Stimulated activated CD4-positive, alpha-beta T cell treated with anti-CD3 and anti-CD28 coated beads, TNF-alpha, amount 100 ng/mL, for 4 hours (primary cell): Measurements from ENCODE around the gene TBXAS1.

Source experiments
- DNase-seq, 3 experiments: peaks; one replicate each; pipeline ENCODE4 v3.0.0-alpha.2; 2020; ENCODE audit warnings: low read depth in 3 of 3

Gene TBXAS1

DNA sequence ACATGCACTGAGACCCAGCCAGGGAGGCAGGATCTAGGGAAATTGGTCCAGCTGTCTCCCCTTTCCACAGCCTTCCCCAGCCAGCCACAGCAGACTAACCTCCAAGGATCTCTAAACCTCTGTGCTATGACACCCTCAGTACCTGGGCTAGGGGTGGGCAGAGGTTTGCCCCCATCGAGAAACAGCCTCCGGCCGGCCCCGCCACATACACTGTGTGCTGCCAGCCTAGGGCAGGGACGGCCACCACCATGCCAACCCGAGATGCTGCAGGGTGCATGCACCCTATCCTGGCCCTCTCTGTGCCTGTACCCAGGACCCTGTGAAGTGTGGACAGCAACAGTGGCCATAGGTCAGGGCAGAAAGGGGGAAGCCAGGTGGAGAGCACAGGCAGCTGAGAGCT lies 175.6 kb downstream of the TBXAS1 start:
- DNase-seq = no peak

GRCh38 chr7:140005341-140005740 lies 176.3 kb downstream of the TBXAS1 start:
- DNase-seq = no peak

- DNase-seq = no peak
These were observed 176.9 kb downstream of the TBXAS1 start for GRCh38 chr7:140005754-140006503.

- no peak for DNase-seq
These were observed 177.5 kb downstream of the TBXAS1 start for GRCh38 chr7:140006600-140006999.

- no peak for DNase-seq
These were observed 178.1 kb downstream of the TBXAS1 start for GRCh38 chr7:140007051-140007690.

DNA sequence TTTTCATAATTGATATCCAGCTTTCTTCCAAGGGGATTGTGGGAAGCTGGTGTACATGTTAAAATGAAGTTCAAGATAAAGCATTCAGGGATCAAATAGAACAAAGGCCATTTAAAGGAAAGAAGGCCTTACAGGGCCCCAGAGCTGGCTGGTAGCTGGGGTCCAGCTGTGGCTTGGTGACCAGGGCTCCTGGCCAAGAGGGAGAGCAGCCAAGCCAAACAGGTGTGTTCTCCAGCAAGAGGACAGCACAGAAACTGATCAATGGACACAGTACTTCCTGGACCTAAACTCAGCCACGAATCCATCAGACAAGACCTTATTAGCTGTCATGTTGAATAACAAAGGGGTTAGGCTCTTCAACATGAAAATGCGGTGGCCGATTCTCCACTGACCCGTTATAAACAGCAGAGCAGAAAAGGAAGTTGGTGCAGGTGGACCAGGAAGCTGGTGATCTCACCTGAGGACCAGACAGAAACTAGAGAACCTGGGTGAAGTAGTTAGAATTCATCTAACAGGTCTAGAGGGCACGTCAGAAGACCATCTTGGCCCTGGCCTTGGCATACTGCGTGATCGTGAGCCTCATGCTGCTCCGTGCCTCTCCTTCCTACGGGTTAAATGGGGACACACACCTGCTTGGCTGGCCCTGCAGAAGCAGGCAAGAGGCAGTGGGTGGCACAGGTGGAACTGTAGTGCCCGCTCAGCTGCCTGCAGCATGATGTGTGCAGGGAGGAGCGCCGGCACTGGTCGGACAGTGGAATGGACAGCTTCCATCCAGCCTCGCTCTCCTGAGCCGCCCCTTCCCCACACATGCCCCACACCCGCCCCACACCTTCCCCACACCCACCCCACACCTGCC lies 179.9 kb downstream of the TBXAS1 start:
- no peak for DNase-seq

- no peak for DNase-seq
These were observed 180.7 kb downstream of the TBXAS1 start for GRCh38 chr7:140009735-140010134.

DNA sequence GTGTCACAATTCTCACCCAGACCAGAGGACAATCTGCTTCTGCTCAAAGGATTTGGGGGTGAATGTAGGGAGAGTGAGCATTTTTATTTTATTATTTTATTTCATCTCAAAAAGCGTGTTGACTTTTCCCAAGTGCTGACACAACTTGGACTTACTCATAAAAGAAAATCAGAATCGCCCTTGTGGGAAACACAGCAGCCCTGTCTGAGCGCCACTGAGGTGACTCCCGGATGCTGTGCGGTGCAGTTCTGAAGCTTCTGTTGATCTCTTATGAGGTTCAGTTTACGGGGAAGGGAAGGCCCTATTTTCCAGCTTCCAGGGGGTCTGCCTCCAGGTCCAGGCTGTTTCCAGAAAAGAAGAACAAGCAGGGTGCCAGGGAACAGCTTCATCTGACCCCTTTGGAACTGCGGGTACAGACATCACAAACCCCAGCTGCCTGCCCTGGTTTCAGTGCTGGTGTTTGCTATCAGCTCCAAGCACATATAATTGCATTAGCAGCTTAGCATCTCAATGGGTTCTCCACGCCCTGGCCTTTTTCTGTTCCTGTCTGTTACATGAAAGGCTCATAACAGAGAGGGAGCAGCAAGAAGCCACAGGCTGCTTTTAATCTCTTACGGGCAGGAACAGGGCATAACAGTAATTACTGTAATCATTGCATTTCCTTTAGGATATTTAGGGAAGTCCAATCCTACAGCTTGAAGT lies 181.3 kb downstream of the TBXAS1 start:
- no peak for DNase-seq

DNA sequence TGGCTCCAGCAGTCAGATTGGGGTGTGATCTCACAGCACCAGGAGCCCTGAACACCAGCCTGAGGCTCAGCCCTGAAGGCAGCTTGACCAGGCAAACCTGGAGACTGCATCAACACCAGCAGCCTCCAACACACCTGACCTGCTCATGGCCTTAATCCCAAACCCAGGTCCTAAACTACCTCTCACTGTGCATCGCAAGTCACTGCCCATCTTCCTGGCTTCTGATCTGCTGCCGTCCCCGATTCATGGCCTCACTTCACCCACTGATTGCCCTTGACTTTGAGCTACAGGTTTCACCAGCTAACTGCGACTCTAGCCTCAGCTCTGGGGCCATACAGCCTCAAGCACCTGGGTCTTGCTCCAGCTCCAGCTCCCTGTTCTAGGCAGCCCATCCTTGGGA lies 184.6 kb downstream of the TBXAS1 start:
- DNase-seq = no peak

DNA sequence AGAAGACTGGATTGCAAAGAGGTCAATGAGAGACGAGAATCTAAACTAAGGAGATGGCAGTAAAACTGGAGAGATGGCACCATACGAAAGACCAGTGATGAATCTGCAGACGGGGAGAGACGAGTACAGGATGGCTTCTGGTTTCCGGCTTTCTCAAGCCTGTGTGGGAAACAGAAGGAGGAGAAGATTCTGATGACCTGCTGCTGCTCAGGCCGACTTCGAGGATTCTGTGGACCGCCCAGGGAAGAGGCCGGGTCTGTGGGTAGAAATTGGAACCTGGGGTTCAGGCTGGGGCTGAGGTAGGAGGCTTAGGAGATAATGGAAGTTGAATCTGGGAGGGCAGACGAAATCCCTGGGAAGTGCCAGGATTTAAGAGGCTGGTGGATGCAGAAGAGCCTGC lies 185.1 kb downstream of the TBXAS1 start:
- no peak for DNase-seq

DNA sequence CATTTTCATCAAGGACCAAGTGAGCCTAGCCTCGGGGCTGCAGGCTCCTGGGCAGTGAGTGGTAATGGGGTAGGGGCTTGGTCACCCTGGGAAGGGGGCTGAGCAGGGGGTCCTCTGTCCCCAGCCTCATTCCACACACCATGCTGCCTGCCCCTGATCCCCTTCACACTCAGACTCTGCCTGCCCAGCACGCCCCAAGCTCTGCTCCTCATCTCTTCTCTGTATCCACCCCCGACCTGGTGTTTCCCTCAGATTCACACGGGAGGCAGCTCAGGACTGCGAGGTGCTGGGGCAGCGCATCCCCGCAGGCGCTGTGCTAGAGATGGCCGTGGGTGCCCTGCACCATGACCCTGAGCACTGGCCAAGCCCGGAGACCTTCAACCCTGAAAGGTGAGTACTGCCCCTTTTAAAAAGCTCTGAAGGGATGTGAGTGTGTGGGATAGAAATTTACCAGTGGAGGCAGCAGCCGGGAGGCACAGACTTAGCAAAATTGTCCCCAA lies 186.5 kb downstream of the TBXAS1 start:
- no peak for DNase-seq

- no peak for DNase-seq
These were observed 187.5 kb downstream of the TBXAS1 start for GRCh38 chr7:140016540-140016939.

- no peak for DNase-seq
These were observed 188.0 kb downstream of the TBXAS1 start for GRCh38 chr7:140017034-140017433.

- DNase-seq = no peak
These were observed 188.5 kb downstream of the TBXAS1 start for GRCh38 chr7:140017543-140017942.

DNA sequence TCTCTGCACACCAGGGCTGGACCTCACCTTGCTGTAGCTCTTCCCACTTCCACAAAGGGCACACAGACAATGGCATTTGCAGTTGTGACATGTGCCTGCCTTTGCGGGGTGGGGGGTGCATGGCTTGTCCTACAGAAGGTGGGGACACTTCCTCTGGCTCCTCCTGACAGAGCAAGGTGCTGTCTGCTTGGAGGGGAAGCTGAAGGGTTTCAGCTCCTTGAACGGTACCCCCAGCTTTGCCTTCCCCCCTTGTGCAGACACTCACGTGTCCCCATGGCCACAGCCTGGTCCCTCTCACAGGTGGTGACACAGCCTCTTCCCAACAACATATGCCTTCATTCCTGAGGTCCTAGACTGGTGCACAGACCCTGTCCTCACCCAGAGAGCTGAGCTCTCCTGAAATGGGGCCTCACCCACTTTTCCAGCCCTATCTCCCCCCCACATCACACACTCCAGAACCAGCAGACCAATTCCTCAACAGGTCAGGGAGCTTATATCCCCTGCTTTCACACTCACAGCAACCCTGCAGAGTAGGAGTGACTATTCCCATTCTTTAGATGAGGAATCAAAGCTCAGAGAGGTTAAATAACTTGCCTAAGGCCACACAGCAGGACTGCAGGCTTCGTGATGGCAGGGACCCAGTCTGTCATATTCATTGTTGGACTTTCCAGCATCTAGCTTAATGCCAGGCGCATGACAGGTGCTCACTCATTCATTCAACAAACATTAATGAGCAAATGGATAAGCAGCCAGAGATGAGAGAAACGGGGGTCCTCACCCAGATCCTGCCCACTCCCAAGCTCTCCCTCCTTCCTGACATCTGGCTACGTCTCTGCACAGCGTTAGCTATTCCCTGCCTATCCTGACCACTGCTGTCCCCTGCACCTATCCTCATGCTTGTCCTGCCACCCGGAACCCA lies 189.3 kb downstream of the TBXAS1 start:
- DNase-seq = no peak

DNA sequence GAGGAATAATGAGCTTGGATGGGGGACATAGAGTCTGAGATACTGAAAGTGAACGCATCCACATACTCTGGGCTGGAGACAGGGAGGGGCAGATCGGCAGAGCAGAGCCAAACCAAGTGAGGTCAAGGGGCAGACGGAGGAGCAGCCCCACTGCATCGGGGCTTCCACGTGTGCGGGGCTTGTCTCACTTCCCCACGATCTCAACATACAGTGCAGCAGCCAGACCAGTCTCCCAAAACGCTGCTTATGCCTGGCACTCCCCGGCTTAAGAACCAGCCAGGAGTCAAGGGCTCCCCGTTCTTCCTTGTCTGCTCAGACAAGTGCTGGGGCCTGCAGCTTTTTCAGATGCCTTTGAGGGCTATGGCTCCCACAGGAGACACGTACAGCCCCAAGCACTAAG lies 190.1 kb downstream of the TBXAS1 start:
- no peak for DNase-seq

GRCh38 chr7:140019606-140020005 lies 190.5 kb downstream of the TBXAS1 start:
- DNase-seq = no peak

GRCh38 chr7:140021603-140022002 lies 192.5 kb downstream of the TBXAS1 start:
- DNase-seq = no peak

GRCh38 chr7:140022582-140023211 lies 193.6 kb downstream of the TBXAS1 start:
- DNase-seq = no peak

DNA sequence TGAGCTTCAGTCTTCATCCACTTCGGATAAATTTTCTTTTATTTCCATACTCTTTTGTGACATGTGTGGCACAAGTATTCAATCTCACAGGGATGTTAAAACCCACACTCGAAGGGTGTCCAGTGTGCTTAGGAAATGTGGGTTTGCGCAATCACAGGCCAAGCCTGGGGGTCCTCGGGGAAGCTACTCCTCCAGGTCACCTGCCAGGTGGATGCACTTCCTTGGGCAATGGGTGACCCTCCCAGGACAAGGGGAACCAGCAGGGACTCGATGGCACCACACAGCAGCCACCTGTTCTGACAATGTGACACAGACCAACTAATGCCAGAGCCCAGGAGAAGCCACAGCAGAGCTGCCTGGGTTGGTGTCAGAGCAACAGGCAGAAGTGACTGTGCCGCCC lies 194.7 kb downstream of the TBXAS1 start:
- no peak for DNase-seq
